ENCODE data around the gene FANCI. TPM values are rescaled to one million over a fixed set of nuclear protein-coding genes. Genes with fewer than 3 reads are reported as not detected.

The FANCI gene
- total and polyA plus RNA-seq, 2 of the 13 experiments (the other 11 are each of a cell fraction or from before 2014, with no cell fraction given) = 15.7 to 68.8 TPM

GRCh38 chr15:89206908-89207331, 36.9 kb upstream of the FANCI start (continued):
- peak; percentile 69 for TF ChIP-seq HMGXB4 (CRISPR knock-in tag; IDR thresholded peaks at IDR 0.05; ENCODE audit: borderline replicate concordance in 1 of 2, low read depth in 1 of 2)
- peak; percentile 46; the same call in 1 of the 2 replicates for TF ChIP-seq SALL1 (CRISPR knock-in tag; IDR thresholded peaks at IDR 0.05)
- no peak for TF ChIP-seq CHD2 (IDR thresholded peaks at IDR 0.05; ENCODE audit: low read depth, low read length)
- TF ChIP-seq ZNF124 (CRISPR knock-in tag; IDR thresholded peaks at IDR 0.05) = 0 out of 2 replicates have a peak, but pooled peaks have one; percentile 39
- TF ChIP-seq BCLAF1 (IDR thresholded peaks at IDR 0.05) = no peak
- TF ChIP-seq ZNF331 (CRISPR knock-in tag; IDR thresholded peaks at IDR 0.05) = 0 out of 2 replicates have a peak, but pooled peaks have one; percentile 49
- 0 out of 2 replicates have a peak, but pooled peaks have one; percentile 66 for TF ChIP-seq KDM3A (CRISPR knock-in tag; IDR thresholded peaks at IDR 0.05; ENCODE audit: low read depth)
- 0 out of 2 replicates have a peak, but pooled peaks have one; percentile 20 for TF ChIP-seq ELF3 (CRISPR knock-in tag; IDR thresholded peaks at IDR 0.05)
- TF ChIP-seq PRDM10 (CRISPR knock-in tag; IDR thresholded peaks at IDR 0.05; ENCODE audit: low read depth) = peak; percentile 86
- TF ChIP-seq KLF16 (CRISPR knock-in tag; IDR thresholded peaks at IDR 0.05) = 0 out of 4 replicates have a peak, but pooled peaks of 1 of the 2 experiments have one; percentile 40
- no peak for TF ChIP-seq NFE2L2 (IDR thresholded peaks at IDR 0.05; ENCODE audit: low read length)
- TF ChIP-seq, protein P1, sequence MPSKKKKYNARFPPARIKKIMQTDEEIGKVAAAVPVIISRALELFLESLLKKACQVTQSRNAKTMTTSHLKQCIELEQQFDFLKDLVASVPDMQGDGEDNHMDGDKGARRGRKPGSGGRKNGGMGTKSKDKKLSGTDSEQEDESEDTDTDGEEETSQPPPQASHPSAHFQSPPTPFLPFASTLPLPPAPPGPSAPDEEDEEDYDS (CRISPR knock-in tag; IDR thresholded peaks at IDR 0.05) = 0 out of 2 replicates have a peak, but pooled peaks have one; percentile 17
- TF ChIP-seq RXRB (CRISPR knock-in tag; IDR thresholded peaks at IDR 0.05; ENCODE audit: borderline replicate concordance) = peak; percentile 39; the same call in 1 of the 2 replicates
- TF ChIP-seq ZNF687 (CRISPR knock-in tag; IDR thresholded peaks at IDR 0.05) = peak; percentile 49
- TF ChIP-seq KDM2A (CRISPR knock-in tag; IDR thresholded peaks at IDR 0.05; ENCODE audit: borderline replicate concordance, low read depth) = peak; percentile 63; the same call in 1 of the 2 replicates
- TF ChIP-seq ZNF674 (CRISPR knock-in tag; IDR thresholded peaks at IDR 0.05; ENCODE audit: low read depth) = no peak

Measured in HepG2 (cell line).